NCI-H146 treated with DMSO at 0.1 percent for 48 hours (cell line): ENCODE results near the gene LMO1.
A peak's percentile ranks its signal among the peaks of the same experiment; 100 is the strongest.

Source experiments
- DNase-seq: peaks from one replicate; lab custom pipeline; 2025; ENCODE audit not compliant: unreplicated experiment; lab: John Stamatoyannopoulos, UW

The LMO1 gene

DNA sequence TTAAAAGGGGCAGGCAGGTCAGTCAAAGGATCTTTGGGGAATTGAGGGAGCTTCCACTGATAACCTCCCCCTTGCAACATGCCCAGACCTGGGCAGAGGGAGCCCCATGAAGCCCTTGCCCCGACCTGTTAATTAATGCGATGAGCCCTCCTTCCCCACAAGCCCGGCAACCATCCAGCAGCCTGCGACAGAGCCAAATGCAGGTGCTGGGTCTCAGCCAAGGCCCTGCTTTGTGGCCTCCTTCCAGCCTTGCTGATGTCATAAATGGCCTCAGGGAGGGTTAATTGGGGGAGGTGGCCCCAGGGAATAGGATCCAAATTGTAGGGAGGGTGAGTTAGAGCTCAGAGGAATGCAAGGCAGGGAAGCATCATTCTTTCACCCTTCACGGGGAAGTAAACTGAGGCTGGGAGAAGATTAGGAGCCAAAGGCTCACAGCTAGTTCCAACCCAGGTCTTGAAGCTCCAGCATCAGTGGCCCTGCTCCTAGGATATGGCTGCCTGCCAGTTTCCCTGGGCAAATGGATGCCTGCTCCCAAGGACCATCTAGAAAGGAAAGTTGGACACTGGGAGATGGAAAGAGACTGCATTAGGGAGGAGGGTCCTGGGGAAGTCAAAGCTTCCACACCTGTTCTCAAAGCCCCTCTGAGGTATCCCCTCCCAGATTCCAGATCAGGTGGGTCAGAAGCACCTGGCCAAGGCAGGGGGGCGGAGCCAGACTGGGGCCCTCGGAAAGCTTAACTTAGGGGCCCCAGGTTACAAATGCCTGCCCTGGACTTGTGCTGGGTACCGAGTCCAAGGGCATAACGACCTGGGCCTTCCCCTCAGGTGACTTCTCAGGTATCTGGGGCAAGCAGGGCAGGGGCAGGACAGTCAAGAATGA, 34.1 kb downstream of the LMO1 start:
- no peak for DNase-seq

DNA sequence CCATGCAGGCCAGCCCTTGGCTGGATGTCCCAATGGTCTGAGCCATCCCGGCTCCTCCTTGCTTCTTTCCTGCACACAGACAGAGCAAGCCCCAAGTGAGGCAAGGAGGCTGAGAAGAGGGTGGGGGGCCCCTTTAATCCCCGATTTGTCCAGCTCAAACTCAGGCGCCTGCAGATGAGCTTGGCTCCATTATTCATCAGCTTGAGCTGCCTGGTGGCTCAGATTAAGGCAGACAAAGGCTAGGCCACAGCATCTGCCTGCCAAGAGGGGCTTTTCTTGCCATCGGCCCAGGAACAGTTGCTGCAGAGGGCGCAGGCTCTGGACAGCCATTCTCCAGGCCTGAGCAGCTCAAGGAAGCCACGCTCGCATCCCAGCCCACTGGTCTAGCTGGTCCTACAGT, 35.4 kb downstream of the LMO1 start:
- no peak for DNase-seq

DNA sequence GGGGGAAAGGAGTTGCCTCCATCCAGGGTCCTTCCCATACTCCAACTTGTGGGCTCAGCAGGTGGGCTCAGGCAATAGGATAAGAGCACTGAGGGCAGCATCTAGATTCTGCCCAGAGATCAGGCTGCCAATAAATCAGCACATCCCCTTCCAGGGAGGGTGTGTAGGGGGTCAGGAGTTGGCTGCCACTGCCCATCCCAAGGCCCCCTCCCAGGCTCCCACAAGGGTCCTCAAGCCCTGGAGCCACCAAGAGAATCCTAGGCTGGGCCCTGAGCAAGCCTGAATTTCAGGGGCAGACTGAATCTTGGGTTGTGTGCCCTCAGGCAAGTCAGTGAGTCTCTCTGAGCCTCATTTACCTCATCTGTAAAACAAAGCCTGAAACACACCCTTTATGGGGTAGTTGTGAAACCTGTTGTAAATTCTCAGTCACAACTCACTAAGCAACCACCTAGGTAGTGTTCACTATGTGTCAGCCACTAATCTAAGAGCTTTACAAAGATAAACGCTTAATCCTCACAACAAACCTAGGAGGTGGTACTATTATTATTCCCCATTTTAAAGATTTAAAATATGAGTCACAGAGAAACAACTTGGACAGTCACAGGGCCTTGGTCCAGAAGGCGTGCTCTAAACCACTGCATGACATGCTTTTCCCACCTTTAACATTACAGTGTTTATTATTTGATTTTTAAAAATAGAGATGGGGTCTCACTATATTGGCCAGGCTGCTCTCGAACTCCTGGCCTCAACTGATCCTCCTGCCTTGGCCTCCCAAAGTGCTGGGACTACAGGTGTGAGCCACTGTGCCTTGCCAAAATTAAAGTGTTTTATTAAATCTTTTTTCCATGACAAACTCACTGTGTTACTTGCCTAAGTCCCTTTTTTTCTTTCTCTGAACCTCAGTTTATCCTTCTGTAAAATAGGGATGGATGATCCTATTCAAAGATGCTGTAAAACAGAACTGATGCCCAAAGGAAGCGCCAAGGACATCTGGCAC, 36.2 kb downstream of the LMO1 start:
- no peak for DNase-seq

DNA sequence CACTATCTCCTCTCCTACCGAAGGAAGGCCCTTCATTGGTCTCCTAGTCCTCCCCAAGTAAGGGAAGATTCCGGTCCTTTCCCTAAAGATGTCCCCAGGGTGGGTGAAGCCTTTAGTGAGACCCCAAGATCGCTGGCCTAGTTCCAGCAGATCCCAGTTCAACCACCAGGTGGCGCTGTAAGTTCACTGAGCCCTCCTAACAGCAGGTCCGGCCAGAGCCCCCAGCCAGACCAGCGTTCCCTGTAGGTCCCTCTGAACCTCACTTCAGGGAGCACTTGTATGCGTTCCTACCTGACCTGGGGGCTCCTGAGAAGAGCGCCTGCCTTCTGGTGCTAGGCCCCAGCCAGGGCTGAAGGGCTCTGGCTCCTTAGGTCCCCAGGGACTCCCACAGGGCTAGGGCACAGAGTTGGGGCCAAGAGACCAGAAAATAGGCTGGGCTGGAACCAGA, 38.1 kb downstream of the LMO1 start:
- DNase-seq, result peak; percentile 23

- no peak for DNase-seq
Measured at GRCh38 chr11:8224711-8225110, 39.0 kb downstream of the LMO1 start.

DNA sequence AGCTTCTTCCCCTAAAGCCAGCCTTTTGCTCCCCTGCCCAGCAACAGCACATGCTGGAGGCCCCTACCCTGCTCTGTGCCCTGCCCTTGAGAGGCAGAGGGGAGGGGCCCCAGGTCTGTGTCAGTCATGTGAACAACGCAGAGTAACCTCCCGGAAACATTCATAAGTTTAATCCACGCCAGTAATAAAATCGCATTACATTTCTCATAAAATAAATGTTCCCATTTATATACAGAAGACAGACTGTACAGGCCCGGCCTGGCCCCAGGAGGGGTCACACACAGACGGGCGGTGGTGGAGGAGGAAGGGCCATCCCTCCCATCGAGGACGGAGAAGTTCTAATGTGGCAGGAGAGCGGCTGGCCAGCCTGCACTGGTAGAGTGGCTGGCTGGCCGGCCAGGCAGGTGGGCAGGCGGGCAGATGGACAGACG, 39.5 kb downstream of the LMO1 start:
- DNase-seq, result no peak

DNA sequence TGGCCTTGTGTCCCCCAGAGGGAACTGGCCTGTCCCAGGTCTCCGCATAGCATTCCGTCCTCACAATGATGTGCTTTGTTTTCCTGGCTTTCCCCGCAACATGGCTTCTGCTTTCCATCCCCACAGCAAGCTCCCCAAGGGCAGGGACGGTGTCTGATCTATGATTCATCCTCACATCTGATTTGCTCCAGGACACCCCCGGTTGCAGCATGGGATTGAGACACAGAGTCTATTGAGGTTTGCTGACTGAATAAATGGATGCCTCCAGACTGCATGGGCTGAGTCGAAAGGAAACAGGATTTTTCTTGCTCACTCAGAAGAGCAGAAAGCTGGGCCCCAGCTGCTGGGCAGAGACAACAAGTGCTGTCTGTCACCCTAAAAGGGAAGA, 40.2 kb downstream of the LMO1 start:
- DNase-seq, result no peak

GRCh38 chr11:8222820-8223512, 40.7 kb downstream of the LMO1 start:
- DNase-seq, result no peak

- DNase-seq, result peak; percentile 12
Measured at GRCh38 chr11:8221917-8222495, 41.7 kb downstream of the LMO1 start.

GRCh38 chr11:8221046-8221723, 42.5 kb downstream of the LMO1 start:
- no peak for DNase-seq

DNA sequence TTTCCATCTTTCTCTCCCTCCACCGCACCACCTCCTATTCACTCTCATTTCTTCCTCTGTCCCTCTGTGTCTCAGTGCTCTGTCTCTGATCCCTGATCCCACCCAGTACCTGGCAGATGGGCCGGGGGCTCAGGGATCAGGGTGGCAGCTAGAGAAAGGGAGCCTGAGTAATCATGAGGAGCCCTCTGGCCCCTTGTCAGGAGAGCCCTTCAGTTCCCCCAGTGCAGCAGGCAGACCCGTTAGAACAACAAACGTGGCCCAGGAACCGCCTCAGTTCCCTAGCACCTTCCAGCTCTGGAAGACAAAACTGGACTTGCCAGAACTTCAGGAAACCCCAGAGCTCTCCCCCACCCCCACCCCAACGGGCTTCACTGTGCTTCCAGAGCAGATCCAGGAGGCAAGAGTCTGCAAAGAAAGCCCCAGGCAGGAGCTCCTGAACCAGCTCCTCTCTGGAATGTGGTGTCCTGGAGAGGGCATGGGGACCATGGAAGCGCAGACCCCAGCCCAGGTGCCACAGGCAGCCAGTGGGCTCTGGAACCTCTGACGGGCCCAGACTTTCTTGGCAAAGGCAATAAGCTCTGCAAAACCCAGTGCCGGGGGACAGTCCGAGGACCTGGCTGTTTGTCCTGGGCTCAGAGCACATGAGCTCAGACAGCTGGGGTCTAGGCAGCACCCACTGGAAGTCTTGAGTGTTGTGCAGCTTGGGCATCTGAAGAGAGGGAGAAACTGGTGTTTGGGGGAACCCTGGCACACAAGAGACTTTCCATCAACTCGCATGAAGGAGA, 43.2 kb downstream of the LMO1 start:
- no peak for DNase-seq

GRCh38 chr11:8219257-8220021, 44.2 kb downstream of the LMO1 start:
- peak; percentile 24 for DNase-seq

GRCh38 chr11:8218840-8219239, 44.8 kb downstream of the LMO1 start:
- no peak for DNase-seq

DNA sequence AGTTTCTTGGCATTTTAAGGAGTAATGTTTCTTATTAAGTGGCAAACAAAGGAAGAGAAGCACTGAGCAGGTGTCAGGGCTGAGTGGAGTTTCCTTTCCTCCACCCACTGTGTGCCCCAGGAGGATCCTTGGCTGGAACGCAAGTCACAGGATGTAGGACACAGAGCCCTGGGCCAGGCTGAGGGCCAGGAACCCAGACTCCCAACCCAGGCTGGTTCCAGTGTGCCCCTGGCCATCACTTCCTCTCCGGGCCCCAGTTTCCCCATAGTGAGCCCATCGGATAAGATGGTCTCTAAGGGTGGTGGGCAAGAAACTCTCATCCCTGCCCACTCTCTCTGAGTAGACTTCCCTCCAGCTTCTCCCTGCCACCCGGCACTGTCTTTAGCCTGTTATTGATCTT, 45.3 kb downstream of the LMO1 start:
- DNase-seq, result no peak

- DNase-seq, result no peak
Measured at GRCh38 chr11:8217926-8218325, 45.8 kb downstream of the LMO1 start.

- DNase-seq, result no peak
Measured at GRCh38 chr11:8217136-8217535, 46.5 kb downstream of the LMO1 start.

- DNase-seq, result no peak
Measured at GRCh38 chr11:8213376-8213775, 50.3 kb downstream of the LMO1 start.

GRCh38 chr11:8209208-8209807, 54.4 kb downstream of the LMO1 start:
- DNase-seq, result no peak
